Measurements from ENCODE around the gene RAVER1.

DNA sequence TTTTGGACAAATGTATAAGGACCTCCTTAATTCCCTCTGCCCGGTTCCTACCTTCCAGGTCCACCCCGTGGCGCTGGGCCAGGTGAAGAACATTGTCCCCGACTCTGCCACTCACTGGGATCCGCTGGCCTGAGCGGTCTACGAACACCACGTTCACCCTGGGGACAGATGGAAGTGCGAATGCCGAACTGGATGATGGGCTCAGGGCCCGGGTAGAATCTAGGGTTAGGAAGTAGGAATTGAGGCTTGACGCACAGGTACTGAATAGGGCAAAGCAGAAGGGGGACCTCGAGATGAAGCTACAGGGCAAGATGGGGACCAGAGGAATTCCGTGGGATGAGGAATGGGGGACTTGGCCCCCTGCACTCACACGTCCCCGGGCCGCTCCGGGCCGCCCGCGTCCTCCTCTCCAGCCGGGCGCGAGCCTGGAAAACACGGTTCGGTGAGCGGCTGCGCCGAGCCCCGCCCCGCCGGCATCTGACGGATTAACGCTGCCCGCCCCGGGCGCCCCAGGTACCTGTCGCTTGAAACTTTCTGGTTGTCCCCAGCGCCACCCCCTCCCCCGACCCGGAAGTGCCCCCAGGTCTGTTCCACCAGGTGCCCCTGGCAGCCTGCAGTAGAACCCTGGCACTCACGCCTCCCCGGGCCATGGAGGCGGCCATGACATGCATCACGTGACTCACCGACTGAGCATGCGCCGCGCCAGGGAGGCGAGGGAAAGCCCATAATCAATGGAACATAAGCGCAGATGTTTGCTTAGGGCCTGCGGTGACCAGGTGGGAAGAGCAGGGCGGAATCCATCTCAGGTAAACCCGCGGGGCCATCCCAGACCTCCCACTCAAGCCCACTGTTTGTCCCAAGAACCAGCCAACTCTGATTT lies 17.8 kb downstream of the RAVER1 start, which contains the start of gene FDX2:
- TF ChIP-seq POLR2A (IDR thresholded peaks at IDR 0.05), result no peak
- TF ChIP-seq, protein P1, sequence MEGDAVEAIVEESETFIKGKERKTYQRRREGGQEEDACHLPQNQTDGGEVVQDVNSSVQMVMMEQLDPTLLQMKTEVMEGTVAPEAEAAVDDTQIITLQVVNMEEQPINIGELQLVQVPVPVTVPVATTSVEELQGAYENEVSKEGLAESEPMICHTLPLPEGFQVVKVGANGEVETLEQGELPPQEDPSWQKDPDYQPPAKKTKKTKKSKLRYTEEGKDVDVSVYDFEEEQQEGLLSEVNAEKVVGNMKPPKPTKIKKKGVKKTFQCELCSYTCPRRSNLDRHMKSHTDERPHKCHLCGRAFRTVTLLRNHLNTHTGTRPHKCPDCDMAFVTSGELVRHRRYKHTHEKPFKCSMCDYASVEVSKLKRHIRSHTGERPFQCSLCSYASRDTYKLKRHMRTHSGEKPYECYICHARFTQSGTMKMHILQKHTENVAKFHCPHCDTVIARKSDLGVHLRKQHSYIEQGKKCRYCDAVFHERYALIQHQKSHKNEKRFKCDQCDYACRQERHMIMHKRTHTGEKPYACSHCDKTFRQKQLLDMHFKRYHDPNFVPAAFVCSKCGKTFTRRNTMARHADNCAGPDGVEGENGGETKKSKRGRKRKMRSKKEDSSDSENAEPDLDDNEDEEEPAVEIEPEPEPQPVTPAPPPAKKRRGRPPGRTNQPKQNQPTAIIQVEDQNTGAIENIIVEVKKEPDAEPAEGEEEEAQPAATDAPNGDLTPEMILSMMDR (IDR thresholded peaks at IDR 0.05), result no peak
- peak in 3 of 4 donors; percentile 37 to 76 (median 74) for TF ChIP-seq POLR2AphosphoS5 (IDR thresholded peaks at IDR 0.05)
- no peak for TF ChIP-seq EP300 (IDR thresholded peaks at IDR 0.05)

Data from sigmoid colon (tissue), 4 donors.